SK-N-SH (cell line): Measurements from ENCODE around the gene METTL26. TPM values are rescaled to one million over a fixed set of nuclear protein-coding genes. Genes with fewer than 3 reads are reported as not detected.

Source experiments
- CTCF ChIA-PET: fragments of 300-600, 350-600 bp; formaldehyde crosslinking; extraction: SDS; loops from one replicate; lab custom pipeline; 2021; lab: Yijun Ruan, JAX
- POLR2A ChIA-PET: fragments of 350-600 bp; sonication (Branson Sonifier 250); formaldehyde crosslinking; extraction: SDS; loops from one replicate; lab custom pipeline; 2020; ENCODE audit warnings: antibody characterized with exemption, inconsistent platforms; lab: Yijun Ruan, JAX
- DNase-seq: peaks from one replicate; pipeline ENCODE4 v3.0.0; 2012
- H2AFZ ChIP-seq: fragments of 200-600 bp; sonication (generic); 2 replicates; pipeline ENCODE4 v1.8.1; 2016; ENCODE audit warnings: antibody characterized with exemption, mild to moderate bottlenecking, low read depth
- H3F3A ChIP-seq: fragments of 200-600 bp; sonication (generic); replicated peaks from 2 replicates; pipeline ENCODE3; 2016; ENCODE audit warnings: antibody characterized with exemption, mild to moderate bottlenecking; ENCODE audit not compliant: insufficient read depth
- H3K27ac ChIP-seq, 2 experiments: fragments of 200-500 bp in 1 of 2; fragments of 200-600 bp in 1 of 2; sonication (Bioruptor generic) in 1 of 2; sonication (generic), shearing (Covaris generic) in 1 of 2; 2 replicates each; pipeline versions ENCODE4 v1.5.1 to v1.6.1; 2014 to 2016; ENCODE audit warnings: low read depth in 2 of 2, inconsistent platforms in 1 of 2, low read length in 1 of 2, mild to moderate bottlenecking in 1 of 2, mixed read lengths in 1 of 2
- H3K27me3 ChIP-seq: fragments of 200-600 bp; sonication (generic), shearing (Covaris generic); 2 replicates; pipeline ENCODE4 v1.6.1; 2016; ENCODE audit warnings: mixed run types; ENCODE audit not compliant: insufficient read depth
- H3K36me3 ChIP-seq, 2 experiments: fragments of 200-500 bp in 1 of 2; fragments of 200-600 bp in 1 of 2; sonication (Bioruptor generic) in 1 of 2; sonication (generic) in 1 of 2; replicated peaks in 1 of 2; 2 replicates each; pipeline versions ENCODE3 to v1.5.1; 2014 to 2016; ENCODE audit warnings: low read length in 1 of 2, mild to moderate bottlenecking in 1 of 2; ENCODE audit not compliant: insufficient read depth in 2 of 2, control insufficient read depth in 1 of 2
- H3K4me1 ChIP-seq, 2 experiments: fragments of 200-500 bp in 1 of 2; fragments of 200-600 bp in 1 of 2; sonication (Bioruptor generic) in 1 of 2; sonication (generic), shearing (Covaris generic) in 1 of 2; 2 replicates each; pipeline versions ENCODE4 v1.5.1 to v1.6.1; 2014 to 2016; ENCODE audit warnings: low read depth in 1 of 2, low read length in 1 of 2, mixed run types in 1 of 2; ENCODE audit not compliant: insufficient read depth in 2 of 2, control insufficient read depth in 1 of 2
- H3K4me2 ChIP-seq: fragments of 200-600 bp; sonication (generic), shearing (Covaris generic); 2 replicates; pipeline ENCODE4 v1.6.1; 2017; ENCODE audit warnings: mixed run types
- H3K4me3 ChIP-seq, 2 experiments: fragments of 200-500 bp in 1 of 2; fragments of 200-600 bp in 1 of 2; sonication (Bioruptor generic) in 1 of 2; sonication (generic), shearing (Covaris generic) in 1 of 2; 2 replicates each; pipeline versions ENCODE4 v1.5.1 to v1.8.1; 2014 to 2016; ENCODE audit warnings: low read depth in 2 of 2, inconsistent platforms in 1 of 2, low read length in 1 of 2, mild to moderate bottlenecking in 1 of 2, mixed read lengths in 1 of 2, moderate library complexity in 1 of 2
- H3K79me2 ChIP-seq: fragments of 200-600 bp; sonication (generic); 2 replicates; pipeline ENCODE4 v1.8.1; 2017; ENCODE audit warnings: mild to moderate bottlenecking; ENCODE audit not compliant: insufficient read depth
- H3K9ac ChIP-seq: fragments of 200-600 bp; sonication (generic); 2 replicates; pipeline ENCODE4 v1.6.1; 2017; ENCODE audit warnings: mixed run types
- H3K9me2 ChIP-seq: fragments of 200-600 bp; sonication (generic); 2 replicates; pipeline ENCODE4 v1.6.1; 2017; ENCODE audit warnings: mixed run types
- H3K9me3 ChIP-seq: fragments of 200-600 bp; sonication (generic); 2 replicates; pipeline ENCODE4 v1.6.1; 2017; ENCODE audit warnings: mixed run types, mild to moderate bottlenecking, moderate library complexity
- H4K20me1 ChIP-seq: fragments of 200-600 bp; sonication (generic); 2 replicates; pipeline ENCODE4 v1.6.1; 2017; ENCODE audit warnings: mild to moderate bottlenecking, mixed run types; ENCODE audit not compliant: insufficient read depth
- EP300 ChIP-seq, 2 experiments: IDR thresholded peaks; 2 replicates each; pipeline versions ENCODE4 v1.4.0 to v1.6.1; 2012; ENCODE audit warnings: borderline replicate concordance in 1 of 2, low read depth in 1 of 2, low read length in 1 of 2
- FOXJ3 ChIP-seq: sonication (generic); formaldehyde crosslinking; IDR thresholded peaks from 2 replicates; pipeline ENCODE4 v1.5.1; 2020; ENCODE audit warnings: mild to moderate bottlenecking, missing genetic modification reagents
- FOXM1 ChIP-seq: IDR thresholded peaks from 2 replicates; pipeline ENCODE4 v1.4.0; 2012; ENCODE audit warnings: low read depth, mild to moderate bottlenecking
- GABPA ChIP-seq: IDR thresholded peaks from 2 replicates; pipeline ENCODE4 v1.4.0; 2012; ENCODE audit warnings: low read depth, mild to moderate bottlenecking
- GATA2 ChIP-seq: sonication (generic); formaldehyde crosslinking; IDR thresholded peaks from 2 replicates; pipeline ENCODE4 v1.5.0; 2020; ENCODE audit warnings: mild to moderate bottlenecking, missing genetic modification reagents
- JUND ChIP-seq: IDR thresholded peaks from 2 replicates; pipeline ENCODE4 v1.4.0; 2012
- MXI1 ChIP-seq: IDR thresholded peaks from 2 replicates; pipeline ENCODE4 v1.6.1; 2012; ENCODE audit warnings: mild to moderate bottlenecking, low read depth, low read length, improper control_type of control experiment
- NFIC ChIP-seq: IDR thresholded peaks from 2 replicates; pipeline ENCODE4 v1.4.0; 2012; ENCODE audit warnings: borderline replicate concordance
- NRF1 ChIP-seq: IDR thresholded peaks from 2 replicates; pipeline ENCODE4 v1.6.1; 2012; ENCODE audit warnings: low read depth, mild to moderate bottlenecking, low read length
- RAD21 ChIP-seq: IDR thresholded peaks from 2 replicates; pipeline ENCODE4 v1.6.1; 2012; ENCODE audit warnings: mild to moderate bottlenecking, low read length
- REST ChIP-seq: IDR thresholded peaks from 2 replicates; pipeline ENCODE4 v1.6.1; 2012; ENCODE audit warnings: mild to moderate bottlenecking, low read depth, low read length, moderate library complexity
- RXRA ChIP-seq: IDR thresholded peaks from 2 replicates; pipeline ENCODE4 v1.4.0; 2012; ENCODE audit warnings: low read depth, mild to moderate bottlenecking, borderline replicate concordance
- SIN3A ChIP-seq: IDR thresholded peaks from 2 replicates; pipeline ENCODE4 v1.6.1; 2012; ENCODE audit warnings: low read depth, mild to moderate bottlenecking, low read length, moderate library complexity, borderline replicate concordance
- SMC3 ChIP-seq: IDR thresholded peaks from 2 replicates; pipeline ENCODE4 v1.6.1; 2012; ENCODE audit warnings: low read depth, low read length, improper control_type of control experiment
- TCF12 ChIP-seq: IDR thresholded peaks from 2 replicates; pipeline ENCODE4 v1.4.0; 2012
- USF2 ChIP-seq: fragments of 150-350 bp; IDR thresholded peaks from 2 replicates; pipeline ENCODE4 v1.6.1; 2017; ENCODE audit warnings: antibody characterized with exemption, low read length, low read depth, borderline replicate concordance
- WGBS: methylation state at CpG from one replicate; pipeline ENCODE4 v1.1.6; 2017; ENCODE audit warnings: low lambda C conversion rate; 5-methylcytosine and 5-hydroxymethylcytosine counted together
- polyA plus RNA-seq, 3 experiments: library from polyadenylated mRNA; depleted of rRNA; stranded (reverse); fragments of >200 nt; gene quantifications; 2 replicates each; pipeline ENCODE4 v1.2.3, GENCODE V29; 2012
- TF ChIP-seq, protein P1 (sequence below): IDR thresholded peaks from 2 replicates; pipeline ENCODE4; 2012

The METTL26 gene
- polyA plus RNA-seq, 1 of the 3 experiments (the other 2 are of a cell fraction): 167 TPM

GRCh38 chr16:606656-607307, 29.3 kb downstream of the METTL26 start:
- Histone ChIP-seq H3K9me3 (no peaks in the 10 kb centered on the region), H2AFZ (no peak overlapping the region), H3K4me3 (no peak overlapping the region), H3K27me3 (no peaks in the 10 kb centered on the region), H4K20me1 (peaks cover 6% of the 10 kb centered on the region; the same call in 1 of the 2 replicates), H3K9me2 (no peaks in the 10 kb centered on the region), H3K27ac (no peak overlapping the region), H3K4me2 (no peak overlapping the region), H3K36me3 (peaks cover 0 to 11% of the 10 kb centered on the region in 2 experiments), H3F3A (no peaks in the 10 kb centered on the region), H3K4me1 (no peaks in the 10 kb centered on the region; a peak in 1 of 4 replicates), H3K9ac (no peak overlapping the region), H3K79me2 (peaks cover 42% of the 10 kb centered on the region)
- TF ChIP-seq FOXM1: no peak
- no peak for TF ChIP-seq JUND
- no peak for TF ChIP-seq RXRA
- no peak for TF ChIP-seq NFIC
- TF ChIP-seq NRF1: no peak
- TF ChIP-seq FOXJ3 (CRISPR knock-in tag): no peak
- TF ChIP-seq GATA2 (CRISPR knock-in tag): no peak
- no peak for TF ChIP-seq EP300 (IDR thresholded peaks at IDR 0.05; ENCODE audit: borderline replicate concordance in 1 of 2, low read depth in 1 of 2, low read length in 1 of 2)
- TF ChIP-seq MXI1: no peak
- TF ChIP-seq SIN3A: no peak
- no peak for TF ChIP-seq USF2
- TF ChIP-seq TCF12: no peak
- no peak for TF ChIP-seq GABPA
- TF ChIP-seq, protein P1, sequence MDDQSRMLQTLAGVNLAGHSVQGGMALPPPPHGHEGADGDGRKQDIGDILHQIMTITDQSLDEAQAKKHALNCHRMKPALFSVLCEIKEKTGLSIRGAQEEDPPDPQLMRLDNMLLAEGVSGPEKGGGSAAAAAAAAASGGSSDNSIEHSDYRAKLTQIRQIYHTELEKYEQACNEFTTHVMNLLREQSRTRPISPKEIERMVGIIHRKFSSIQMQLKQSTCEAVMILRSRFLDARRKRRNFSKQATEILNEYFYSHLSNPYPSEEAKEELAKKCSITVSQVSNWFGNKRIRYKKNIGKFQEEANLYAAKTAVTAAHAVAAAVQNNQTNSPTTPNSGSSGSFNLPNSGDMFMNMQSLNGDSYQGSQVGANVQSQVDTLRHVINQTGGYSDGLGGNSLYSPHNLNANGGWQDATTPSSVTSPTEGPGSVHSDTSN: no peak
- no peak for TF ChIP-seq SMC3
- no peak for TF ChIP-seq RAD21
- no peak for TF ChIP-seq REST
- 99% methylated on average over 9 of the region's 22 CpGs for WGBS
- ChIA-PET POLR2A (no interaction called here), CTCF (no interaction called here)
- DNase-seq: no peak
